Tibial artery (tissue), 4 donors: ENCODE results near the gene AGAP3.

Source experiments
- DNase-seq, 2 donors: peaks; one replicate each; pipeline ENCODE4 v3.0.0-alpha.2; 2019
- H3K27ac ChIP-seq, 2 donors: fragments of 200-600 bp; sonication (generic) in 1 of 2; 1 replicate in 1 of 2; 2 replicates in 1 of 2; pipeline ENCODE4 v1.5.1; 2018 to 2019; ENCODE audit warnings: mild to moderate bottlenecking in 1 of 2
- H3K27me3 ChIP-seq, 2 donors: fragments of 200-600 bp; sonication (generic) in 1 of 2; one replicate each; pipeline versions ENCODE4 v1.5.1 to v1.6.0; 2016 to 2019
- H3K36me3 ChIP-seq, 3 donors: fragments of 200-600 bp; sonication (generic) in 2 of 3; one replicate each; pipeline ENCODE4 v1.5.1; 2016 to 2019; ENCODE audit warnings: mild to moderate bottlenecking in 2 of 3
- H3K4me1 ChIP-seq, 4 donors: fragments of 200-600 bp; sonication (generic) in 2 of 4; 1 replicate in 3 of 4; 2 replicates in 1 of 4; pipeline ENCODE4 v1.5.1; 2016 to 2019
- H3K4me3 ChIP-seq, 2 donors: fragments of 200-600 bp; sonication (generic) in 1 of 2; 1 replicate in 1 of 2; 2 replicates in 1 of 2; pipeline ENCODE4 v1.5.1; 2018 to 2019; ENCODE audit warnings: mild to moderate bottlenecking in 2 of 2
- H3K9me3 ChIP-seq, 3 donors: fragments of 200-600 bp; sonication (generic) in 1 of 3; one replicate each; pipeline ENCODE4 v1.5.1; 2016 to 2019
- CTCF ChIP-seq, 2 experiments: fragments of 200-600 bp in 1 of 2; fragments of 450-650 bp in 1 of 2; IDR thresholded peaks; one replicate each; pipeline ENCODE4 v1.5.1; 2017 to 2019; ENCODE audit warnings: antibody characterized with exemption in 2 of 2, mild to moderate bottlenecking in 1 of 2, moderate library complexity in 1 of 2
- intact Hi-C: fragments of 100-400 bp; cut with DNase I; formaldehyde crosslinking; loops from one replicate; pipeline ENCODE4 v1.15.0; 2023; ENCODE audit warnings: low total_unique reads

Gene AGAP3

GRCh38 chr7:151116603-151117440 lies 30.5 kb downstream of the AGAP3 start:
- no peak for DNase-seq
- Histone ChIP-seq H3K27ac (no peak overlapping the region), H3K36me3 (peaks cover 19 to 51% (median 50%) of the 10 kb centered on the region in 3 donors), H3K4me1 (peaks cover 0 to 19% (median 8%) of the 10 kb centered on the region in 4 donors), H3K9me3 (no peaks in the 10 kb centered on the region), H3K4me3 (no peak overlapping the region), H3K27me3 (no peaks in the 10 kb centered on the region)
- intact Hi-C loops: loop anchor here (10.0 kb wide), 1 partner anchor 102 kb away; no protein-coding TSS in a partner anchor
- no peak for TF ChIP-seq CTCF (IDR thresholded peaks at IDR 0.05)

- Histone ChIP-seq H3K36me3 (peaks cover 19 to 58% (median 58%) of the 10 kb centered on the region in 3 donors), H3K9me3 (no peaks in the 10 kb centered on the region), H3K27ac (no peak overlapping the region), H3K27me3 (no peaks in the 10 kb centered on the region), H3K4me1 (peaks cover 0 to 19% (median 8%) of the 10 kb centered on the region in 4 donors), H3K4me3 (no peak overlapping the region)
- TF ChIP-seq CTCF (IDR thresholded peaks at IDR 0.05): no peak
- intact Hi-C loops: loop anchor here (10.0 kb wide), 1 partner anchor 103 kb away; no protein-coding TSS in a partner anchor
- no peak for DNase-seq
Measured at GRCh38 chr7:151117565-151117964, 31.3 kb downstream of the AGAP3 start.

GRCh38 chr7:151118108-151119054 lies 32.1 kb downstream of the AGAP3 start:
- Histone ChIP-seq H3K4me3 (no peak overlapping the region), H3K4me1 (peaks cover 0 to 19% (median 8%) of the 10 kb centered on the region in 4 donors), H3K9me3 (no peaks in the 10 kb centered on the region), H3K27ac (no peak overlapping the region), H3K36me3 (peaks cover 27 to 66% (median 66%) of the 10 kb centered on the region in 3 donors), H3K27me3 (no peaks in the 10 kb centered on the region)
- intact Hi-C loops: loop anchor here (10.0 kb wide), 1 partner anchor 104 kb away; no protein-coding TSS in a partner anchor
- no peak for DNase-seq
- TF ChIP-seq CTCF (IDR thresholded peaks at IDR 0.05): no peak

DNA sequence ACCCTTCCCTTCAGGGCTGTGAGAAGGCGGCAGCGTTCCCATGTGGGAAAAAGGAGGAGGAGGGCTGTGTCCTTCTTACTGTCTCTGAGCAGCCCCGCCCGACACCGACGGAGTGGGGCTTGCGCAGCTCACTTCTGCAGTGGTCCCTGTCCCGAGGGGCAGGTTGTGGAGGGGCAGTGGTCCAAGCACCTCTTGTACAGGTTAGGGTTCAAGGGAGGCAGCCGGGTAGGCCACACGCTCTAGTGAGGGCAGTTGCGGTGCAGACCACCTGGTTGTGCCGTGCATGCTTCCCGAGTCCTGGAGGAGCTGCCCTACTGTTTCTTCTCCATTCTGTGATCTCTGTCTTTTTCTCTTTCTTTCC lies 32.8 kb downstream of the AGAP3 start:
- no peak for TF ChIP-seq CTCF (IDR thresholded peaks at IDR 0.05)
- Histone ChIP-seq H3K9me3 (no peaks in the 10 kb centered on the region), H3K27ac (no peak overlapping the region), H3K27me3 (no peaks in the 10 kb centered on the region), H3K36me3 (peaks cover 30 to 73% (median 70%) of the 10 kb centered on the region in 3 donors), H3K4me3 (no peak overlapping the region), H3K4me1 (peaks cover 0 to 19% (median 8%) of the 10 kb centered on the region in 4 donors)
- DNase-seq: no peak
- intact Hi-C loops: loop anchor here (10.0 kb wide), 1 partner anchor 104 kb away; no protein-coding TSS in a partner anchor

GRCh38 chr7:151119902-151120301 lies 33.6 kb downstream of the AGAP3 start:
- no peak for DNase-seq
- peaks cover 0 to 13% (median 5%) of the 10 kb centered on the region in 4 donors for H3K4me1 ChIP-seq
- intact Hi-C loops: loop anchor here (5.0 to 10.0 kb wide), 2 partner anchors 105 to 182 kb away; no protein-coding TSS in a partner anchor

More at GRCh38 chr7:151119902-151120301, 33.6 kb downstream of the AGAP3 start:
- peaks cover 30 to 82% (median 78%) of the 10 kb centered on the region in 3 donors for H3K36me3 ChIP-seq
- H3K4me3 ChIP-seq: no peak overlapping the region
- no peaks in the 10 kb centered on the region for H3K9me3 ChIP-seq
- no peak for TF ChIP-seq CTCF (IDR thresholded peaks at IDR 0.05)
- no peaks in the 10 kb centered on the region for H3K27me3 ChIP-seq
- H3K27ac ChIP-seq: no peak overlapping the region
